Natural killer cell (primary cell): ENCODE results near the gene AUTS2. TPM values are rescaled to one million over a fixed set of nuclear protein-coding genes. Genes with fewer than 3 reads are reported as not detected.

Experiments used
- ATAC-seq, 3 donors: fragments of 150-1000 bp in 2 of 3; fragments of 200-7000 bp in 1 of 3; cut with Tn5 transposase; 1 replicate in 1 of 3; 2 replicates in 2 of 3; pipeline ENCODE4 v1.10.0; 2021; ENCODE audit warnings: mild to moderate bottlenecking in 2 of 3, moderate library complexity in 2 of 3
- DNase-seq, 2 donors: peaks; one replicate each; pipeline versions ENCODE4 v3.0.0 to v3.0.0-alpha.2; 2013 to 2021; ENCODE audit warnings: mixed read lengths in 1 of 2
- H3K27ac ChIP-seq: one replicate; pipeline ENCODE4 v1.5.1; 2013; ENCODE audit warnings: mild to moderate bottlenecking, low read length
- H3K27me3 ChIP-seq: one replicate; pipeline ENCODE4 v1.6.1; 2013; ENCODE audit warnings: low read length; ENCODE audit not compliant: control insufficient read depth, insufficient read depth
- H3K36me3 ChIP-seq: one replicate; pipeline ENCODE4 v1.6.1; 2013; ENCODE audit warnings: low read length; ENCODE audit not compliant: control insufficient read depth, insufficient read depth
- H3K4me1 ChIP-seq: one replicate; pipeline ENCODE4 v1.6.1; 2013; ENCODE audit warnings: low read length; ENCODE audit not compliant: control insufficient read depth, insufficient read depth
- H3K4me3 ChIP-seq: one replicate; pipeline ENCODE4 v1.5.1; 2013; ENCODE audit warnings: low read length
- H3K9me3 ChIP-seq: one replicate; pipeline ENCODE4 v1.6.1; 2013; ENCODE audit warnings: low read length; ENCODE audit not compliant: control insufficient read depth, insufficient read depth
- H3K27ac Mint-ChIP-seq, 2 donors: one replicate each; pipeline ENCODE4 v1.8.0; 2022; ENCODE audit warnings: mild to moderate bottlenecking in 2 of 2, mixed read lengths in 2 of 2, moderate library complexity in 1 of 2
- H3K27me3 Mint-ChIP-seq, 2 donors: one replicate each; pipeline ENCODE4 v1.8.0; 2022; ENCODE audit warnings: low read depth in 2 of 2, mixed read lengths in 2 of 2
- H3K36me3 Mint-ChIP-seq: one replicate; pipeline ENCODE4 v1.8.0; 2022; ENCODE audit warnings: mixed read lengths
- H3K4me1 Mint-ChIP-seq, 2 donors: one replicate each; pipeline ENCODE4 v1.8.0; 2022; ENCODE audit warnings: mixed read lengths in 2 of 2
- H3K4me3 Mint-ChIP-seq: one replicate; pipeline ENCODE4 v1.8.0; 2022; ENCODE audit warnings: mild to moderate bottlenecking, moderate library complexity, mixed read lengths
- H3K9me3 Mint-ChIP-seq, 2 donors: one replicate each; pipeline ENCODE4 v1.8.0; 2022; ENCODE audit warnings: mixed read lengths in 2 of 2
- WGBS: methylation state at CpG from one replicate; pipeline ENCODE4 v1.1.7; 2013; ENCODE audit warnings: missing lambda C conversion rate; ENCODE audit not compliant: insufficient coverage; 5-methylcytosine and 5-hydroxymethylcytosine counted together
- intact Hi-C: fragments of 100-400 bp; cut with micrococcal nuclease; formaldehyde crosslinking; loops from one replicate; pipeline ENCODE4 v1.14.2; 2022
- total RNA-seq, 4 donors: library from RNA; stranded (reverse); fragments of 120-200 nt in 1 of 4; gene quantifications; one replicate each; pipeline versions ENCODE4 v1.2.3 to v1.2.4, GENCODE V29; 2013 to 2022
- TF ChIP-seq, protein P1 (sequence below): fragments of 200-600 bp; IDR thresholded peaks from one replicate; pipeline ENCODE4 v1.8.0; 2022; ENCODE audit warnings: antibody characterized with exemption

The AUTS2 gene
- total RNA-seq, 3 donors from 2014 or later (not counting 1 experiment from before 2014, with no cell fraction given), result 147 to 197 (median 155) TPM

DNA sequence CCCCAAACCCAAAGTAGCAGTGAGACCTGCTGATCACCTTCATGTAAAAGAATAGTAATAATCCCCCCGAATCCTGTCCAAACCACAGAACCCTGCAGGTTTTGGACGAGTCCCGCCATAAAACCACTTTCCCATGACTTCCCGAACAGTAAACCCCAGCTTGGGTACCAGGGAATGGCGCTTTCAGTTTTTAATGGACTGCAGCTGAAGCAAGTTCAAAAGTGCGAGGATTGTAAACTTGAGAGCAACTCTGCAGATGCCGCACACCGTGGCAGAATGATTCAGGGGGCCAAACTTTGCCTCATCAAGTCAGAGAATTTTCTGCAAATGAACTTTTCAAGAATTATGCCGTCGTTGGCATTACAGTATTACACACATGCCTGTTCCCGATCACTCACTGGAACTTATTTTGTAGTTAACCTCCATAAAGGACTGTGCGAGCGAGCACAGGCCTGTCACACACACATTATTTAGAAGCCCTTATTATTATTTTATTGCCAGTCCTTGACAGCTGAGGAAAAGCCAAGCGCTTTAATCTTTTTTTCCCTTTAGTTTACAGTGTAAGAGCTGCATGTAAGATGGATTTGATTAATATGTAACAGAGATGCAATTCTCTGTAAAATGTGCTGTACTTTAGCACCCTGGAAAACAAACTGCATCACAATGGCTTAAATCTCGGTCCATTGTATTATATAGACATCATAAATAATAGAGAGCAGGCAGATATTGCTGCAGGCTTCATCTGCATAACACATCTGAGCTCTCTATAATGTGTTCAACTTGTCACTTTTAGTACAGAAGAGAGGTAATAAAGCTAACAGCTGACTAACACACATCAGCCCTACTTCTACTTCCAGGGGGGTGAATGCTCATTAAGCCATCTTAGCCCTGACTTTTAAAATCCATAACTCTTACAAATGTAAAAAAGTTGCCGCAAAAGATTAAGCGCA, 1040.2 kb downstream of the AUTS2 start:
- intact Hi-C loops, result no loop called here
- H3K4me3 Mint-ChIP-seq, result no peak overlapping the region
- no peaks in the 10 kb centered on the region for H3K9me3 ChIP-seq
- no peak for DNase-seq
- no peak overlapping the region for H3K27ac Mint-ChIP-seq
- no peaks in the 10 kb centered on the region for H3K36me3 Mint-ChIP-seq
- H3K27ac ChIP-seq, result no peak overlapping the region
- H3K4me1 ChIP-seq, result peaks cover 14% of the 10 kb centered on the region
- no peaks in the 10 kb centered on the region for H3K27me3 Mint-ChIP-seq
- TF ChIP-seq, protein P1, sequence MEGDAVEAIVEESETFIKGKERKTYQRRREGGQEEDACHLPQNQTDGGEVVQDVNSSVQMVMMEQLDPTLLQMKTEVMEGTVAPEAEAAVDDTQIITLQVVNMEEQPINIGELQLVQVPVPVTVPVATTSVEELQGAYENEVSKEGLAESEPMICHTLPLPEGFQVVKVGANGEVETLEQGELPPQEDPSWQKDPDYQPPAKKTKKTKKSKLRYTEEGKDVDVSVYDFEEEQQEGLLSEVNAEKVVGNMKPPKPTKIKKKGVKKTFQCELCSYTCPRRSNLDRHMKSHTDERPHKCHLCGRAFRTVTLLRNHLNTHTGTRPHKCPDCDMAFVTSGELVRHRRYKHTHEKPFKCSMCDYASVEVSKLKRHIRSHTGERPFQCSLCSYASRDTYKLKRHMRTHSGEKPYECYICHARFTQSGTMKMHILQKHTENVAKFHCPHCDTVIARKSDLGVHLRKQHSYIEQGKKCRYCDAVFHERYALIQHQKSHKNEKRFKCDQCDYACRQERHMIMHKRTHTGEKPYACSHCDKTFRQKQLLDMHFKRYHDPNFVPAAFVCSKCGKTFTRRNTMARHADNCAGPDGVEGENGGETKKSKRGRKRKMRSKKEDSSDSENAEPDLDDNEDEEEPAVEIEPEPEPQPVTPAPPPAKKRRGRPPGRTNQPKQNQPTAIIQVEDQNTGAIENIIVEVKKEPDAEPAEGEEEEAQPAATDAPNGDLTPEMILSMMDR, result no peak
- H3K4me1 Mint-ChIP-seq, result peaks cover 6 to 25% of the 10 kb centered on the region in 2 donors
- H3K36me3 ChIP-seq, result no peaks in the 10 kb centered on the region
- H3K27me3 ChIP-seq, result no peaks in the 10 kb centered on the region
- ATAC-seq, result no peak
- 97% methylated on average over 16 of the region's 17 CpGs for WGBS
- no peak overlapping the region for H3K4me3 ChIP-seq
- no peaks in the 10 kb centered on the region for H3K9me3 Mint-ChIP-seq

GRCh38 chr7:70640266-70640833, 1042.1 kb downstream of the AUTS2 start:
- H3K9me3 Mint-ChIP-seq, result no peaks in the 10 kb centered on the region
- intact Hi-C loops, result no loop called here
- H3K36me3 ChIP-seq, result no peaks in the 10 kb centered on the region
- no peak overlapping the region for H3K27ac Mint-ChIP-seq
- H3K4me3 ChIP-seq, result no peak overlapping the region
- WGBS, result 96% methylated on average over 4 of the region's 5 CpGs
- H3K36me3 Mint-ChIP-seq, result no peaks in the 10 kb centered on the region
- H3K27me3 ChIP-seq, result no peaks in the 10 kb centered on the region
- no peak for DNase-seq
- H3K27me3 Mint-ChIP-seq, result no peaks in the 10 kb centered on the region
- no peaks in the 10 kb centered on the region for H3K9me3 ChIP-seq
- H3K4me3 Mint-ChIP-seq, result no peak overlapping the region
- TF ChIP-seq, protein P1, result no peak
- no peak overlapping the region for H3K27ac ChIP-seq
- peaks cover 2% of the 10 kb centered on the region for H3K4me1 ChIP-seq
- H3K4me1 Mint-ChIP-seq, result peaks cover 8 to 16% of the 10 kb centered on the region in 2 donors
- no peak for ATAC-seq

- H3K36me3 Mint-ChIP-seq, result no peaks in the 10 kb centered on the region
- Histone ChIP-seq H3K36me3 (no peaks in the 10 kb centered on the region), H3K9me3 (no peaks in the 10 kb centered on the region), H3K4me3 (no peak overlapping the region), H3K27me3 (no peaks in the 10 kb centered on the region), H3K27ac (no peak overlapping the region), H3K4me1 (peaks cover 15% of the 10 kb centered on the region)
- intact Hi-C loops, result no loop called here
- 100% methylated on average over 1 of the region's 2 CpGs for WGBS
- DNase-seq (no peak), ATAC-seq (no peak)
- no peaks in the 10 kb centered on the region for H3K9me3 Mint-ChIP-seq
- no peak overlapping the region for H3K27ac Mint-ChIP-seq
- H3K4me3 Mint-ChIP-seq, result no peak overlapping the region
- TF ChIP-seq, protein P1, result no peak
- H3K4me1 Mint-ChIP-seq, result peaks cover 14 to 19% of the 10 kb centered on the region in 2 donors
- no peaks in the 10 kb centered on the region for H3K27me3 Mint-ChIP-seq
These were observed 1043.6 kb downstream of the AUTS2 start for GRCh38 chr7:70641882-70642281.
